HG03378 (cell line): ENCODE results near the gene SPOCK2.

ENCODE experiments used
- ATAC-seq: cut with Tn5 transposase; IDR thresholded peaks from one replicate; pipeline ENCODE4 v1.9.1; 2021; ENCODE audit warnings: mild to moderate bottlenecking, moderate library complexity; ENCODE audit not compliant: unreplicated experiment

The SPOCK2 gene

DNA sequence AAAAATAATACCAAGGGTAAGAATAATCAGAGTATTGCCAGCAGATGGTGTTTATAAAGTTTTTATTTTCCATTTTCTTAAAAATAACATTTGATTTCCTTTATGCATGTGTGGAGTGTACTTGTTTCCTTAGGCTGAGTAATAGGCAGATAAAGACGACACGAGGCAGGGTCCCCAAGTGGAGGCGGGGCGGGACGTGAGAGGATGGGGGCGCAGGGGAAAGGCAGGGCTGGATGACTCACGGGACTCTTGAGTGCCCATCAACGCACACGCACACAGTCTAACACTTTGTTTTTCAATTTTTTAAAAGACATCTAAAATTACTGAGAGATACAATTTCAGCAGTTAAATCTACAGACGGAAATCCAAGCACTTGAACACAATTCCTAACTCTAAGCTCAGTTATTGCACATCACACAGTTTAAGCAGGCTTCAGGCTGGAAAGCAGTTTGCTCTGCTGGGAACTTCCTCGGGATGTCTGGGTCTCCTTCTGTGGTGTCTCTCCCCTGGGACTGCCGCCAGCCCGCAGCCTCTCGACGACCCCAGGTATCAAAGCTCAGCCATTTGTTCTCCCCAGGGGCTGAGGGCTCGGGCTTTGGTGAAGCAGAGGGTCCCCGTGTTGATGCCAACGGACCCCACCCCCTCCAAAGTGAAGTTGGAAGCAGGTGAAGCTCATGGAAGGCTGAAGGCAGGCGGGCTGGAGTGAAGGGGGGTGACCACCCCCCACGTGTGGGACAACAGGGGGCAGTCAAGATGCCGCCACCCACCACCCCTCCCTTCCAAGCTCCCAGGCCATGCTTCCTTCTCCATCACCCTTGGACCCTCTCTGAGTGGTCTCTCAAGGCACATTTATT lies 29.1 kb downstream of the SPOCK2 start:
- ATAC-seq: no peak

DNA sequence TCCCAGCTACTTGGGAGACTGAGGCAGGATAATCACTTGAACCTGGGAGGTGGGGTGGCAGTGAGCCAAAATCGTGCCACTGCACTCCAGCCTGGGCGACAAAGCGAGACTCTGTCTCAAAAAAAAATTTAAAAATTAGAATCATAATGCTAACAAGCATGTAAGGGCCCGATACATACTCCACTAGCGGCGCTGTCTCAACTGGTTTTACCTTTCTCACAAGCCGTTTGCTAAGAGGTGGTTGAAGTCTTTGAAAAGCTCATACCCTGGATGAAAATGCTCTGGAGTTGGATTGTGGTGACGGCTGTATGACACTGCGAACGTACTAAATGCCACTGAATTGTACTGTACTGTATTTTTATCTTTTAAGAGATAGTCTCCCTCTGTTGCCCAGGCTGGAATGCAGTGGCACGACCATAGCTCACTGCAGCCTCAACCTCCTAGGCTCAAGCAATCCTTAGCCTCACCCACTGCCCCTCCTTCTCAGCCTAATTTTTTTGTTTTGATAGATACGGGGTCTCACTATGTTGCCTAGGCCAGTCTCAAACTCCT lies 29.9 kb downstream of the SPOCK2 start:
- ATAC-seq: no peak

DNA sequence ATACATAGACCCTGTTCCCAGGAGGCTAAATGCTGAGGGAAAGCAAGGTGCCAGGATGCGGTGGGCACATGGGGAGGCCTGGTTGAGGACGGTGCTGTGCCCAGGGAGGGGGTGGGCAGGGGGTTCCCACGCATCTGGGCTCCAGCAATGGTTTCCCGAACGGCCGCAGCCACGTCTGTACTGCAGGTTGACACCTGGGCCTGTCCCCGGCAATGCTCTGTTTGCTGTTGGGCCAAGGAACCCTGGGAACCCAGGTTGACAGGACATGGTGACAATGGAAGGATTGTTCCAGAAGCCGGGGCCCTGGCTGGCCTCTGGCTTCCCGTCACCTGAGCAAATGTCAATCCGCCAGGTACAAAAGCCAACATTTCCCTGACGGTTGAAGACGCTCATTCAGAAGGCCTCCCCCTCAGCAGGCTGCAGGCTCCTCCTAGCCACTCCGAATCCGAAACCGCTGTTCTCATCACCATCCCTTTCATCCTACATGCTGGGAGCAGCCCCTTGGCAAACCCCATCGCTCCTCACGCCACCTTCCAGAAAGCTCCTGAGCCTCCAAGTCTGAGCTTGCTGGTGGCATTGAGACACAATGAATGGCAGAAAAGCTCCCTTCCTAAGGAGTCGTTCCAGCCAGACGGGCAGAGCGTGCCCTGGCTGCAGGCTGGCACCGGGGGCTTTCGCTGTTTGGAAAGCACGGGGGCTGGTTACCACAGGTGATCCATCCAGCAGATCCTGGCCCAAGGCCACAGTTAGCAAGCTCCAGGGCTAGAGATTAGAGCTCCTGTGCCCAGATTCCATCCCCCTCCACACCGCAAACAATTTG lies 31.2 kb downstream of the SPOCK2 start:
- ATAC-seq: no peak

DNA sequence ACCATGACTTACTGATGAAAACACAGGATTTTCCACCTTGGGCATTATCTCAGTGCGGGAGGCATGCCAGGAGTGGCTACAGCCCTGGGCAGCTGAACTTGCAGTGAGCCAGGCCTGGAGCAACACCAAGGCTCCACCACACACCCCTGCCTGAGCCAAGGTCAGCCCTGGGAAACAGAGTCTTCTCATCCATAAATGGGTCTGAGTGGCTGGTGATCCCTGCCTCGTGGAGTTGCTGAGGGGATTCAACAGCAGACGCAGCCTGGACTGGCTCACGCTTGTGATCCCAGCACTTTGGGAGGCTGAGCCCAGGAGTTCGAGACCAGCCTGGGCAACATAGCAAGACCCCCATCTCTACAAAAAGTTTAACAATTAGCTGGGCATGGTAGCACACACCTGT lies 32.2 kb downstream of the SPOCK2 start:
- no peak for ATAC-seq

DNA sequence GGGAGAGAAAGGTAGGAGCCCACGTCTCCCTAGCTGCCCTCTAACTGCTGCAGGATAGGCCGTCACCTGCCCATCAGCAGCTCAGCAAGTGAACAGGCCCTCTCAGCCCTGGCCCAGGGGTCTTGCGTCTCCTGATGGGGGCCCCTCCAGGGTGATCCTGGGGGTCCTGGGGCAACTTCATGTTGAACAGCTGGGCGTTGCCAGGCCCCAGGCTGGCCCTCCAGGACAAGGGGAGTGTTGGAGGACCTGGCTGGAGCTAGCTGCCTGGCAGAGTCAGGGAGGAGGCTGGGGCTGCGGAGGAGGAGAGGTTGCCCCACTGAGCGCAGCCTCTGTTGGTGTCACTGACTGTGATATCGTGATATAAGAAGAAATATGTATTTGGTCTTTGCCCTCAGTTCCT lies 34.7 kb downstream of the SPOCK2 start:
- ATAC-seq: no peak

DNA sequence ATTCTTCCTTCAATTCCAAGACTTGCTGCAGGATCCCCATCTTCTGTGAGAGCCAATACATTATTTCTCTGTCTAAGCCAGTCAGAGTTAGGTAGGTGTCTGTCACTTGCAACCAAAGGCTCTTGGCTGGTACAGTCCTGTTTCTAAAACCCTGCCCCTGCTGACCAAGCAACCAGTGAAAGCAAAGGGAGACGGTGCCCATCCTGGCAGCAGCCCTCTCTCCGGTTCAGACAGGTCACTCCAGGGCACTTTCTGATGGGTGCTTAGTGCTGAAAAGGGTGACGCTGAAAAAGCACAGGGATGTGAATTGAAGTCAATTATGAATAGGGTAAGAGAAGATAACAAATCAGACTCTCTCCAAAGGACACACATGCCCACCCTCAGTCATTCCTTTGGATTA lies 37.5 kb downstream of the SPOCK2 start:
- no peak for ATAC-seq

DNA sequence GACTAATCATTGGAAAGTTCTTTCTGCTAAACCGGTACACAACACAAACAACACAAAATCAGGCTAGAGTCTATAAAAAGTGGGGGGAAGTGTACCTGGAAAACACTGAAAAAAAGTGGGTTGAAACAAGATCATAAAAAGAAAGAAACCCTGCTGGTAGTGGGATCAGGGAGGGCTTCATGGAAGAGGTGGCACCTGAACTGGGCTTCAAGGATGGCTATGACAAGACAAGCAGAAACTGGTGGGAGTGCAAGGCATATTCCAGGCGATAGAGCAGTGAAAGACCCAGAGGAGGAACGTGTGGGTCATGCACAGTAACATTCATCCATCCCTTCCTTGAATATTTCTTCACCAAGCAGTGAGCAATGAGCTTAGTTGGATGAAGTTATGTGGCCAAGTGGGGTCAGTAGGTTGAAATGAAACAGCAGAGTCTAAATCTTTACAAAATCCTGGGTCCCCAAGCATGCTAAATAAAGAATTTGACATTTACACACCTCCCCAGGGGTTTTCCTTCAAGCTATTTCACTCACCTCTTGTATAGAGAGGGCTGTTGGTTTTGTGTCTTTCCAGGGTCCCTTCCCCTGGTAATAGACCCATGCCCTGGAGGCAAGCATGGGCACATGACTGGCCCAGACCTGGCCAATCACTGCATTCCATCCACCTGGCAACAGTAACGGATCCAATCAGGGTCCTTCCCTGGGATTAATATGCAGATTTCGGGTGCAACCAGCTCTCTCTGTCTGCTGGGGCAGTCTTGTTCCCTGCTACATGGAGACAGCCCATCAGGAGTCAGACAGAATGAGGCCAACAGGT lies 38.2 kb downstream of the SPOCK2 start:
- no peak for ATAC-seq

DNA sequence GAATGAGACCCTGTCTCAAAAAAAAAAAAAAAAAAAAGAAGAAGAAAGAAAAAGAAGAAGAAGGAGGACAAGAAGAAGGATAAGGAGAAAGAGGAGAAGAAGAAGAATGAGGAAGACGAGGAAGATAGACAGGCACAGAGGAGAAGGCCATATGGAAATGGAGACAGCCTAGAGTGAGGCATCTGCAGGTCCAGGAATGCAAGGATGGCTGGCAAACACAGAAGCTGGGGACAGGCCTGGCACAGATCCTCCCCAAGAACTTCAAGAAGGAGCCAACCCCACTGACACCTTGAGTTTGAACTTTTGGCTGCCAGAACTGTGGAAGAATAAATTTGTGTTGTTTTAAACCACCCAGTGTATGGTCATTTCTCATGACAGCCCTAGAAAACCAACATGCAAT lies 38.9 kb downstream of the SPOCK2 start:
- ATAC-seq: no peak

DNA sequence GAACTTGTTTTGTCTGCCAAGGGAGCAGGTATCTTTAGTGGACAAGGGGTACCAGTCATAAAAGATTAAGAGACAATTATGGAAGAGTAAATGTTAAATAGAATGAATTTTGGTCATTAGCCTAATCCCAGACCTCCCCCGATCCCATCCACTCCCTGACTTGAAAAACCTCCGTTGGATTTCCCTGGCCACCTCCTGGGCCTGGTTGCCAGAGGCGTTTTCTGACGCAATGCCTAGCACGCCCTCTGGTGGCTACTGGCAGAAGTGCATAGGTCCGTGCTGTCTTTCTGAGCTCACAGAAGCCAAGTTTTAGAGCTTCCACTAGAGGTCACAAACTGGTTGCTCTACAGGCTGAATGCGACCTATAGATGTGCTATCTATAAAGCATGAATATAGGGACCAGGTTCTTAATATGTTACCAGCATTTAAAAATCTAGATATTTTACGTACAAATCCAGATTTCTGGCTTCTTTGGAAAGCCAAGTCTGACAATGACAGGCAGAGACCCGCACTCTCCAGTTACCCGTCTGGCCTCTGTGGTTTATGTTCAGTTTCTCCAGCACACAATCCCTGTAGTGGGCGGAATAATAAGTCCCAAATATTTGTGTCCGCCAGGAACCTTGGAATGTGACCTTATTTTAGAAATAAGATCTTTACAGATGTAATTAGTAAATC lies 39.8 kb downstream of the SPOCK2 start:
- no peak for ATAC-seq

DNA sequence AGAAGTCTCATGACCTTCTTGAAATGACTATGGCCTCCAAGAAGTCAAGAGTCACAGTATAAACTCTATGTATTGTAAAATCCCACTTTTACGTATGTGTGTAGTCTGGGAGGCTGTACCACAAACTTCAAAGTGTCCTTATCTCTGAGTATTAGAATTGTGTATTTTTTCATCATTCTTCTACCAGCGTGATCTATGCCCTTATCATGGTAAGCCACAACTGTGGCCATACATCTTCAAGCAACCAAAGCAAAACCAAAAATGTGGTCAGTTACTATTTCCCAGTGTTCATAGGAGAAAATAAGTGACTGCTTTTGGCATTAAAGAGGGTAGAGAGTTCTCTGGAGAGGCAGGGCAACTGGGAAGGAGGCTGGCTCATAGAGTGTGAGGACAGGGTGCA lies 42.8 kb downstream of the SPOCK2 start:
- ATAC-seq: no peak

DNA sequence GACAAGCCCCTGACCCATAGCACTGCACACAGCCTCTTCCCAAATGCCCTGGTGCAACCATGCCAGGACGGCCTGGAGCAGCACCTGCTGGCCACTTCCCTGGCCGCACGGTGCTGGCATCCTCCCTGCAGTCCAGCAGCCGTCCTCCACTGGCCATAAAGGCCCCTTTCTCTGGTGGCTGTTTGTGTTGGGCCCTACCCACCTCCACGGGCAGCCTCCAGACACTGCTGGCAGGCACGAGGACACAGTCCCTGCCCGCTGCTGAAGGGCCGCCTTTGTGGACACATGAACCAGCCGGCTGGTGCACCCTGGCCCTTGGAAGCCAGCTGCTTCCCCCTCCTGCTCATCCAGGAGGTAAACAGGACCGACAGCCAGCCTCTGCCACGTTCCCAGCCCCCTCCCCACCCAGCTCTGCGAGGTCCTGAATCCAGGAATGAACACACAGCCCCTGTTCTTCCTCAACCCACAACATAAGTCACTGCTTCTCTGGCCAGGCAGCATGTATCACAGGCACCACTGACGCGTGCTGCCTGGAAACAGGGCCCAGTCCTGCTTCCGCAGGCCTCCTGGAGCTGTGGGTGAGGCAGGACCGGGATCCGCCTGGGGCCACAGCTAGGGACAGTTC lies 43.8 kb downstream of the SPOCK2 start:
- no peak for ATAC-seq

DNA sequence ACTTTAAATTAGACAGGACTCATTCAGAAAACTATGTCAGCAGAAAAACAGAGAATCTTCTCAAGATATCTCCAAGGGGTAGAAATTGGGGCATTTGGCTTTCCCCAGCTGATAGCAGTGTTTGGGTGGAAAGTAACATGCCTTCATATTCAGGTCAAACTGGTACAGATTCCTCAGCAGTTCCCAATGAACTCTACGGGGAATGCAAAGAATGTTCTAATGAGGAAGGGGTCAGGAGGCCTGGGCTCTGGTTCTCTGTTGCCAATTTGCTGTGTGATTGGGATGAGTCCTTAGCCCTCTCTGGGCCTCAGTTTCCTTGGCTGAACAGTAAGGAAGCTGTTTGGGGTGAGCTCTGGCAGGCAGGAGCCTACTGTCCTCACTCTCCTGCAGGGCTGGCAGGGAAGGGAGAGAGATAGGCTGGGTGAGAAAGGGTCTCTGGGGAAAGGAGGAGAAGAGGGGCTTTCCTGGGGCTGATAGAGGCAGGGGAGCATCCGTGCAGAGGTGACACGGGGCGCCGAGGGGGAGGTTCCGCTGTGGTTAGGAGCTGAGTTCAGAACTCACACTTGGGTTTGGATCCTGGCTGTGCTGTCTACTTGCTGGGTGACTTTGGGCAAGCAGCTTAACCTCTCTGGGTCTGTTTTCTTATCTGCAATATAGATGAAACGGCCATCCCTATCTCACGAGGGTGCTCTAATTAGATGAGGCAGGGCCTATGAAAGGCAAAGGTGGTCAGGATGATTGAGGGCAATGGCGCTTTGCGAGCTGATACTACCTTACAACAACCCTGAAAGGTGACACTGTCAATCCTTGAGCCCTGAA lies 45.1 kb downstream of the SPOCK2 start:
- no peak for ATAC-seq

DNA sequence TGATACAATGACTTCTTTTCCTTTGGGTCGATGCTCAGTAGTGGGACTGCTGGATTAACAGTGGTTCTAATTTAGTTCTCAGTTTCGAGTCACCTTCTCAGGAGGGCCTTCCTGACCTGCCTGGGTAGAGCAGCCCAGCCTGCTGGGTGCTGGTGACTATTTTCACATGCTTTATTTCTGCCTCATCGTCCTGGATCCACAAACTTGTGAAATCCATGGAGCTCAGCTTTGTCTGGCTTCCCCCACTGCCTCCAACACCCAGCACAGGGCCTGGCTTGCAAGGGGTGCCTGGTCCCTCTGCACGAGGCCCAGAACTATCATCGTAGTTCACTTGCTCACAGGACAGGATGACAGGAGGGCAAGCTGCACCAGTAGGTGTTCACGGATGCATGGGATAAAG lies 46.9 kb downstream of the SPOCK2 start:
- no peak for ATAC-seq

DNA sequence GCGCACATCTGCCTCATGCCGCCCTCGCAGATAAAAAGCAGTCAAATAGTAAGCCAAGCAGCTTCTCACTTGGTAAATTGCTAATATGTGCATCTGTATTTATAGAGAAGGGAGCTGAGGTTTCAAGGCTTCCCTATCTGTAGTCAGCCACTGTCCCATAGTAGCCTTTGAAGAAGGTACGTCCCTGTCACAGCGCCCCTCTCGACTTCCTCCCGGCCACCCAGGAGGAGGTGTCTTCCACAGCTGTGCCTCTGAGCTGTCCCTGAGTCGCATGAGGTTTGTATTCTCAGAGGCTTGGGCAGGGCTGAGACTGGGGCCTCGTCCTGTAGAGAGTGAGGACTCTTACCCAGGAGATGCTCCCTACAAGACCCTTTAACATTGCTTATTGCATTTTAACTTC lies 49.0 kb downstream of the SPOCK2 start:
- ATAC-seq: no peak

DNA sequence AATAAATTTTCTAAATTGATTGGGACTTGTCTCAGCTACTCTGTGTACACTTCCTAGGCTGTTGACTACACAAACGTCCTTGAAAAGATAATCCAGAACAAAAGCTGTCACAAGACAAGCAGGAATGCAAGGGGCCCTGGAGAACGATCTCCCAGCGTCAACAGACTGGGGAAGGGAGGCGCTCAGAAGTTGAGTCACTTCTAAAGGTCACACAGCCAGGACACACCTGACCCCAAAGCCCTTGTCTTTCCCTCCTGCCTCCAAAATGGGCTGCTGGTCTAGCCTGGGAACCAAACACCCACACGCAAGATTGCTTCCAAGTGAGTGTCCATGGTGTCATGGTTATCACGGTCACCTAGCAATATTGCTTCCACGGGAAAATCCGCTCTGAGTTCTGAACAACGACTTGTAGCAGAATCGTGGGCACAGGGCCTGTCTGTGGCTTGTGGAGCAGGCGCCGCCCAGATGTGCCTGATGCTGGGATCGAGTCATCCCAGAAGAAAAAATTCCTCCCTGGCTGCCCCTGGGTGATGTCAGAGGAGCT lies 49.8 kb downstream of the SPOCK2 start:
- ATAC-seq: no peak

DNA sequence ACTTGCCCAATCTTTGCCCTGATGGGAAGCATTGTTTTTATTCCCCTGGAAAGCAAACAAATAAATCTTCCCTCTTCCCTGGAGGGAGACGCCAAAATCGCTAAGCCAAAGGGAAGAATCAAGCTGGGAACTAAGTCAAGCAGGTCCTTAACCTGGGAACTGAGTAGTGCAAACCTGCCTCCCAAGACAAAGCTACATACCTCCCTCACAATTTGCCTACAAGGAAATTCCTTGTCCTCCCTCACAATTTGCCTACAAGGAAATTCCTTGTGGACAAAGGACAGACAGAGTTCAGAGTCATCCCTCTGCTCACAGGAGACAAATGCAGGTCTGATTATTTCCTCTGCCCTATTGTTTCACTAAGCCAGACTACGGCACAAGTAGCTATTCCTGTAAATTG lies 50.5 kb downstream of the SPOCK2 start:
- ATAC-seq: no peak

DNA sequence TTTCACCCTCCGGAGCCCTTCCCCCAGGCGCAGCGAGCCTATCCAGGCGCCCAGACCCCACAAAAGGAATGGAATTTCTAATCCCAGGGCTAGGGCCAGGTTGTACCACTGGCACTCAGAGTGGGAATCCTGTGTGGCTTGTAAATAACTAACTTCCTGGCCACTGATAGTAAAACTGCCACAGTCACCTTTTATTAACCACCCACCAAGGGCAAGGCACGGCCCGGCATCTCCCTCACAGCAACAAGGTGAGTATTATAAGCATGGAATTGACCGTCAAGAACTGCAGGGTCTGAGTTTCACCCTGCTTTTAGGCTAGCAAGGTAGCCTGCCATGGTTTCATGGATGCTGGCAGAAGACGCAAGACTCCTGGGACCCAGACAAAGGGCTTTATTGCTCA lies 51.1 kb downstream of the SPOCK2 start:
- ATAC-seq: no peak

DNA sequence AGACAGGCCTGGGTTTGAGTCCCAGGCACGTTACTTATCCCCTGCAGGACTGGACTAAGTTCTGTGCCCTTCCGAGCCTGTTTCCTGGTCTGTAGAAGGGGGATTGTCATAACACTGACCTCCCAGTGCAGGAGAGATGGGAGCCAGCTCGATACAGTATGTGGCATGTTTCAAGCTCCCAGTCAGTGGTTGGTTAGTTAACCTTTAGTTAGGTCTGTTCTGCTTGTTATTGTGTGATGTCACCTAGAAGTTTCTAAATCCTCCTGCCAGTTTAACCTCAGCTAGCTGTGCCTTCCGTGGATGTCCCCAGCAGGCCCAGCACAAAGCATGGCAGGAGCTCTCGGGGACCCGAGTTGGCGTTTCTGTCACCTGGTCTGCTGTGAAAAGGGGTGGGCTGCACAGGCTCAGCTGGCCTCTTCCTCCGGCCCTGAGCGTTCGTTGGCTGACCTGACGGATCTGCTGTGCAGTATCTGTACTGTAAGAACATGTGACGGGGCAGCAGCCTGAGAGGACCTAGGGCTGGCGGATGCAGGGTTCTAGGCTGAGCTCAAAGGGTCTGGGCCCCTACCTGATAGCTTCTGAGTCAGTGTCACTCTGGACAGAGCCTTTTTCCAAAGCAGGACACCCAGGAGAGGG lies 53.0 kb downstream of the SPOCK2 start:
- no peak for ATAC-seq

DNA sequence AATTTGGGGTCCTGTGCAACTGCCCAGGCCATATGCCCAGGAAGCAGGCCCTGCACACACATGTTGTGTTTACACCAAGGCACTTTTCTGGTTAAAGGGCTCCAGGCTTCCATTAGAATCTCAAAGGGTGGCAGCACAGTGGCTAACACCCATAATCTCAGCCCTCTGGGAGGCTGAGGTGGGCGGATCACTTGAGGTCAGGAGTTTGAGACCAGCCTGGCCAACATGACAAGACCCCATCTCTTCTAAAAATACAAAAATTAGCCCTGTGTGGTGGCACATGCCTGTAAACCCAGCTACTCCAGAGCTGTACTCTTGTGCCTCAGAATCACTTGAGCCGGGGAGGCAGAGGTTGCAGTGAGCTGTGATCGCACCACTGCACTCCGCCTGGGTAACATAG lies 53.6 kb downstream of the SPOCK2 start:
- ATAC-seq: no peak
